ENCODE results near the gene CA10.

DNA sequence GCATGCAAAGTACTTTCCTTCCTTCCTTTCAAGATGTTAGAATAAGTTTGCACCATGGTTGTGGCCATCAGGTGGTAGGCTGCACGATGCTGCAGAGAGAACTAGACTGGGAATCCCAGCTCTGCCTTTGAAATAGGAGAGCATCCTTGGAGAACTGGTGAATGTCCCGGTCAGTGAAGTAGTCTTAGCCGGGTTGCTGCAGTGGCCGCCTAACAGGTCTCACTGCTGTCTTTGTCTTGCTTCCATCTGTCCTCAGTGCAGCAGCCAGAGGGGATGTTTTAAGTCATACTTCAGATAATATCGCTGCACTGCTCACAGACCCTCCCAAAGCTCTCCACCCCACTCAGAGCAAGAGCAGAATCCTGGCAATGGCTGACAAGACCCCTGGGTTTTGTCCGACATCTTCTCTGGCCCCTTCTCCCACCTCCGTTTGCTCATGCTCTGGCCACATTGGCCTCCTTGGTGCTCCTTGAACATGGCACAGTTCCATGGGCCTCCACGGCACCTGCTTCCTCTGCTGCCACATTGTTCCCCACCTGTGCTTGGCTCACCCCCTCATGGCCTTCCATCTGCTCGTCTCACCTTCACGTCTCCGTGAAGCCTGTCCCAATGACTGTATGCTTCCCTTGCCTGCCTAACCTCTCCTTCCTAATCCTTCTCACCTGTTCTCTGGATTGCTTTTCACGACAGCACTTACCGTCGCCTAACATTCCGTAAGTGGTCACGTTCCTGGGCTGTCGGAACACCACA is 458.3 kb downstream of the CA10 start:
- TF ChIP-seq TAF1 (IDR thresholded peaks at IDR 0.05; ENCODE audit: borderline replicate concordance, insufficient read depth, low read length): no peak
- TF ChIP-seq FOXP2 (optimal IDR thresholded peaks at IDR 0.05; ENCODE audit: borderline replicate concordance, extremely low read depth, extremely low read length, insufficient read depth): no peak

Measured in PFSK-1 (cell line).